Activated naive CD8-positive, alpha-beta T cell treated with anti-CD3 and anti-CD28 coated beads, Interleukin-2, amount 50 U/mL, for 16 hours (primary cell): ENCODE data around the gene MED8.
A peak's percentile ranks its signal among the peaks of the same experiment; 100 is the strongest.

Source experiments
- DNase-seq: peaks from one replicate; pipeline ENCODE4 v3.0.0-alpha.2; 2020; ENCODE audit warnings: low read depth, low spot score

Gene MED8, protein sequence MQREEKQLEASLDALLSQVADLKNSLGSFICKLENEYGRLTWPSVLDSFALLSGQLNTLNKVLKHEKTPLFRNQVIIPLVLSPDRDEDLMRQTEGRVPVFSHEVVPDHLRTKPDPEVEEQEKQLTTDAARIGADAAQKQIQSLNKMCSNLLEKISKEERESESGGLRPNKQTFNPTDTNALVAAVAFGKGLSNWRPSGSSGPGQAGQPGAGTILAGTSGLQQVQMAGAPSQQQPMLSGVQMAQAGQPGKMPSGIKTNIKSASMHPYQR

DNA sequence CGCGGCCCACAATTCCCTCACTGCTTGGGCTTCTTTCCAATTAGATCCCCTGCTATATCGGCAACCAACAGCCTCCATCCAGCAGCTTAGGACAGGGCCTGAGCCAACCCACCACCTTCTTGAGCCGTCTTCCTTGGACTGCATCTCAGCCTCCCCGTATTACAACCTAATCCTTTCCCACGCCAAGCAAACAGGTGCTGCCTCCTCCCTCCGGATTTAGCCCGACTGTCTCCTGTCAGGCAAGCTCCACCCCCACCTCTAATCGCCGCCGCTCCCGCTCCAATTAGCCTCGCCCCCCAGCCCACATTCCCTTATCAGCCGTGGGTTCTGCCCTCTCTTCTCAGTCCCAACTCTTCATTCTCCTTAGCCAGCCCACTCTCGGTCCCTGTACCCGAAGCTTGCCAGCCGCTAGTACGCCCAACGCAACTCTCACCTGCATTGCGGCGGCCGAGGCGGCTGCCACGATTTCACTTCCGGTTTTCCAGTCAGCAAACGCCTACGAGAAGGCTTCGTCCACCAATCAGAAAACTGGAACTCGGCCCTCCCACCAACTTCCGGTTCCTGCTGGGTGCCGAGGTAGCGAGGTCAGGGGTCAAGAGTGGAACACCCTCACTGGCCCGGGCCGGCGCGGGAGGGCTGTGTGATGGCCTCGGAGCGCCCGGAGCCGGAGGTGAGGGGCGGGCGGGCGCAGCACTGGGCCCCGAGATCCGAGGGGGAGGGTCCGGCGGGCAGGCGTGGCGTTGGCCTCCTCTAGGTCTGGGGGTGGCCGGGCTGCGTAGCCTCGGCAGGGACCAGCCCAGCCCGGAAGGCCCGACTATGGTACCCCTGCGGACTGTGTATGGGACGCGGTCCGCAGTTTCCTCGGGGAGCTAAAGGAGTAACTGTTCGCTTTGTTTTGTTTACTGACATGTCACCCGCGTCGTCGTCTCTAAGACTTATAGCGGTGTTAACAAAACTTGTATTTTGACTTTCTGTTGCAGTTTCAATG is at the start of gene MED8, which contains the start of gene SZT2:
MED8 (minus strand) TSS at position 475 of the 988 bp plus-strand sequence; CDS start at position 439, 36 bp downstream.
SZT2 (plus strand) TSS at position 574 of the 988 bp plus-strand sequence; CDS start at position 644, 70 bp downstream.
- peak; percentile 84 for DNase-seq

DNA sequence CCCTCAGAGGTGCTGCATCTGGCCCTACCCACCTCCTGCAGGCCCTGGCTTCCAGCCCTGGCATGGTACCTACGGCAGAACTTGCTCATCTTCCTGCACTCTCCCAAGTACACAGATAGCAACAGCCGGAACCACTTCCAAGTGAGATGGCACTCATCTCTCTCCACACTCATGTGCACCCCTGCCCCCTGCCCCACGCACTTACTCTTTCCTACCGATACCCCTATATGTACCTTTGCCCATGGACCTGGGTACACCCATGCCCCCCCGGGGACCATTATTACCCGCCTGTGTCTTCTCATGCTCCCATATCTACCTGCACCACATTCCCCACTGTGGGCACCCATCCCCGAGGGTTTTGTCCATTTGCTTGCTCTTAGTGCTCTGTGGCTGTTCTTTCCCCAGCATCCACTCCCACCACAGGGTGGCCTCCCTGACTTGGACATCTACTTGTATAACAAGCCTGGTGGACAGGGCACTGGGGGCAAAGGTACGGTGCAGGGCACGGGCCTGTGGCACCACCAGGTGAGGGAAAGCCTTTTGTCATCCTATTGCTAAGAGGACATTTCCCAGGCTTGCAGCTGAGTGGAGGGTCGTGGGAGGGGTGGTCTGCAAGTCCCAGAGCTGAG is 49.5 kb upstream of the MED8 start:
- no peak for DNase-seq

DNA sequence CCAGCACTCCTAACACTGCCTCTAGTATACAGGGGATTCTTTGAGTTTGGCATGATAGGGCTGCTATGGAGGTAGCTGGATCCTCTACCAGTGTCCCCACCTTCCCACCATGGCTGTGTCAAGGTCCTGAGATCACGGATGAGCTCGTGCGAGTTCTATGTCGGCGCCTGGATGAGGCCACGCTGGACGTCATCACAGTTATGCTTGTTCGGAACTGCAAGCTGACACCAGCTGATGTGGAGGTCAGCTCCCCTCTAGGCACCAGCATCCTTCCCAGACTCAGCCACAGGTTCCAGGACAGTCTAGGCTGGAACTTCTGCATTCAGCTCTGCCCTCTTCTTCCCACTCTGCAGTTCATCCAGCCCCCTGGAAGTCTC is 49.0 kb upstream of the MED8 start:
- DNase-seq, result no peak

DNA sequence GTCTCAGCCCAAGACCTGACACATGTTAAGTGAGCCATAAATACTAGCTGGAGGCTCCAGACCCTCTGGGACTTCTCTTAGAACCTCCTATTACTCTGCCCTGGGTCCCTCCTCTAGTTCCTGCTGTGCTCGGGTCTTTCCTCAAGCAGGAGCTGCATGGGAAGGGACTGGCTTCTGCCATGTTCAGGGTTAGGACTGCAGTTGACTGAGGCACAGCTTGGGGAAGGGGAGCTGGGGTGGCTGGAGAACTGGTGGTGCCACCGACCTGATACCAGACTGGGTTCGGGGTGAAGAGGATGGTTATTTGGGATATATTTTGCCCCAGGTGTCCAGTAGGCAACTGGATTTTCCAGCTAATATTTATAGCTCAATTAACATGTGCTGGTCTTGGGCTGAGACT is 48.4 kb upstream of the MED8 start:
- DNase-seq, result no peak

DNA sequence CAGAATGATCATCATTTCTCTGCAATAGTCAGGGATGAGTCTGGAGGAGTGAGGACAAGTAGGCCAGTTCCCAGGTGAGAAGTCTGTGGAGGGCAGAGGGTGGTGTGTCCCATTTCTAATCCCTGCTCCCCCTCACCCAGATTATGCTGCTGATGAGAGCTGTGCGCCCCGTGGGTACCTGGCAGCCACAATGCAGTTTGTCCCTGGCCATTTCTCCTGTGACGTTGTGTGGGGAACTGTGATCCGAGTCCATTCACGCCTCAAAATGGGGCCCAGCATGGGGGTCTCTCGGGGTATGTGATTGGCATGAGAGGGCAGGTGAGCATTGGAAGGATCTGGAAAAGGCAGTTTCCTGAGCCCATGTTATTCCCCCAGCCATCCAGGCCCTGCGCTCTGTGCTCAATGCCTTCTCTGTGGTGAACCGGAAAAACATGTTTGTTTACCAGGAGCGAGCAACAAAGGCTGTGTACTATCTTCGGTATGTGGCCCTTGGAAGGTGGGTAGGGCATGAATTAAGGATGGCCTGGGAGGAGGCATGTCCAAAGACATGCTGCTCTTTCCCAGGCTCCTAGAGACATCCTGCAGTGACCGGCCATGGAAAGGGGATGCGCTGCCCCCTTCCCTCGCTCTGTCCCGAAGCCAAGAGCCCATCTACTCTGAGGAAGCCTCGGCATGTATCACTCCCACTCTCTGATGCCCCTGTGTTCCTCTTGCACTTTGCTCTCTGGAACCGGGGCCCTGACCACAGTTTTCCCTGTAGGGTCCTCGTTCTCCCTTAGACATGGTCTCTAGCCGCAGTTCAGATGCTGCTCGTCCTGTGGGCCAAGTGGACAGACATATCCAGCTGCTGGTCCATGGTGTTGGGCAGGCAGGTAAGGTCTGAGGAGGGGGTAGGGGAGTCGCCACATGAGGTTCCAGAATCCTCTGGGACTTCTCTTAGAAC is 47.7 kb upstream of the MED8 start:
- DNase-seq, result no peak

DNA sequence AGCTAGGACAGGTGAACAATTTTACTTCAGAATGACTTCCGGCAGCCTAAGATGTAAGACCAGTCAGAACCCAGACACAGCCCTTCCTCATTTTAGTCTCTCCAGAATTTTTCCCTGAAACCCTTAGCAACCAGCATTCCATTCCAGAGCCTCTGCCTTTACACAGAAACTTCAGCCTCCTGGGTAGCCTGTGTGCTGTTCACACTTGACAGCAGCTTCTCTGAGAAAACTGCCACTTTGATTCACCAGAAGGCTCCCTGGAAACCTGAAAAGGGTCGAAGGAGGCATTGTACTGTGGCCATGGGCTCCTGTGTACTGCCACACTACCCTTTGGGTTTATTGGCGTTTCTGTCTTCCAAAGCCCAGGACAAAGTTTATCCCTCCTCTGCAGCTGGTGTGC is 46.8 kb upstream of the MED8 start:
- DNase-seq, result no peak

DNA sequence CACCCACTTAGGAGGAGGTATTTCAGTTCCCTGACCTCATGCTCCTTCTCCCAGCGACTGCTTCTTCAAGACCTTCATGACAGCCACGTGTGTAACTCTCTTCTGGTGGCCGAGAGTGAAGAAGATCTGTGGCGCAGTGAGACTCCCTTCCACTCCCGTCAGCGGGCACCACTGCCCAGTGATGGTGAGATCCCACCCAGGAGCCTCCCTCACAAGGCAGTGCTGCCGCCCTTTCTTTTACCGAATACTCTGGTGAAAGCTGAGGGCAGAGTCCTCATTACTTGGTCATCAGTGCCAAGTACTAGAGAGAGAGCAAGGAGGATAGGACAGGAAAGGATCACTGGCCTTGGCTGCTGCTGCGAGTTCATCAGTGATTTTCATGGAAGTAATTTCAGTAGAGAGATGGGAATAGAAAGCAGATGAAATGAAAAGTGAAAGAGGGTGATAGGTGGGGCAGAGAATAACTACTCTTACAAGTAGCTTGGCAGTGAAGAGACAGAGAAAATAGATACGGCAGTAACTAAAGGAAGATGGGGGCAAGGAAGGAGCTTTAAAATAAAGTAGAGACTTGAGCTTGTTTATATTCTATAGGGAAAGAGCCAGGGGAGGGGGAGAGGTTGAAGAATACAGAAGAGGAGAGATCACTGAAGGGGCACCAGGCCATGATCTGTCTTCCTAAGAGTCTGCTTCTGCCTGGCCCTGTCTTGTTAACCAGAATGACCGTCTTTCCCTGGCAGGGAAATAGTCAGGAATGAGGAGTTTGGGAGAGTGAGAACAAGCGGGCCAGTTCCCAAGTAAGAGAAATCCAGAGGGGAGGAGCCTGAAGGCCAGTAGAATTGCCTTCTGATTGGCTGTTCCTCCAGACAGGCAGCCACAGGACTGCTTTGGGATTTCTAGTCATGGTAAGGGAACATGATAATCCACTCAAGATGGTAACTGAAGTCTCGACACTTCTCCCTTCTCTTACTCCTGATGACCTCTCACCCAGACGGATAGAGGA is 45.8 kb upstream of the MED8 start:
- DNase-seq, result no peak

DNA sequence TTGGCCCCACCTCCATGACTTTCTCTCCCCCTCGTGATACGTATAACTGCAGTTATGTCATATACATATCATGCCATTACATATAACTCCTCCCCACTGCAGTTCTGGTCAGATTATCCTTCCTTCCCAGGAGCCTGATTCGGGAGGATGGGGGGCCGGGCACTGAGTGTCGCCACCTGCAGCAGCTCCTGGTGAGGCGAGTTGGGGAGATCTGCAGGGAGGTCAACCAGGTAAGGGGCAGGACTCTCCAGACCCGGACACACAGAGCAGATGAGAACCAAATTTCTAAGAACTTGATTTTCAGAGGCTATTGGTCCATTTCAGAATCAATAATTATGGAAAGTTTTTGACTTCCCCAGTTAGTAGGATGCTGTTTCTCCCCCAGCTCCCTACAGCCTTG is 44.7 kb upstream of the MED8 start:
- no peak for DNase-seq

DNA sequence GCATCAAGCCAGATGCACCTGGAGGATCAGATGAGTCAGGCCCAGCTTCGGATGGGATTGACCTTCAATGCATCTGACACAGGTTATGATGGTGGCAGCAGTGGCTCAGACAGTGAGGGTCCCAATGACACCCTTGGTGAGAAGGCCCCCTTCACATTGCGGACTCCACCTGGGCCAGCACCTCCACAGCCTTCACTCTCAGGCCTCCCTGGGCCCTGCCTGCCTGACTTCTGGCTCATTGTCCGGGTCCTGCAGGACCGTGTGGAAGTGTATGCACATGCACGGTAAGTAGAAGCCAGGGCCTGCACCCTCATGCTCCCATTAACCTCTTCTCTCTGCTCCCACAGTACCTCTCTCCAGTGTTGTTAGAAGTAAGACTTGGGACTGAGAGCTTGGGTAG is 43.3 kb upstream of the MED8 start:
- DNase-seq, result no peak

DNA sequence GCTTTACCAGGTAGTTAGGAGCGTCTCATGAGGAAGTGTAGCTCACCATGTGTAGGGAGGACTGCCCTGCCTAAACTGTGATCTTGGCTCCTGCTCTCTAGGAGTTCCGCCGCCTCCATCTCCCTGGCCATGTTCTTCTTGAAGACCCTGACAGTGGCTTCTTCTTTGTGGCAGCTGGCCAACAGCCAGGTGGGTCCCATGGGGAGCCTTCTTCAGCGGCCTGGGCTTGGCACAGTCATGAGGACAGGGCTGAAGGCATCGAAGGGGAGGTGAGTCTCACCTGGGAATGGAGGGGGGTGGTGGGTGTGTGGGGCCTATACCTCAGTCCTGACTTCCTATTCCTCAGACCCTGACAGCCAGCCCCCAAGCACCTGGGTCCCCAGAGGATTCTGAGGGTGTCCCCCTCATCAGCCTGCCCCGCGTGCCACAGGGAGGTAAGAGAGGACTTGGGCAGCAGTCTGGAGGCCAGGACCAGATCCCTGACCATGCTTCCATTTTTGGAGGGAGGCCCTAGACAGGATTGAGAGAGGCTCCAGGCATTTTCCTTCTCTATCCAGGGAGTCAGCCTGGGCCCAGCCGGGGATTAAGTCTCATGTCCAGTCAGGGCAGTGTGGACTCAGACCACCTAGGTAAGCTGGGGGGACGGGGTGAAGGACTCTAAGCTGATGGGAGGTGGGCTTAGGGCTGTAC is 42.7 kb upstream of the MED8 start:
- DNase-seq, result no peak

DNA sequence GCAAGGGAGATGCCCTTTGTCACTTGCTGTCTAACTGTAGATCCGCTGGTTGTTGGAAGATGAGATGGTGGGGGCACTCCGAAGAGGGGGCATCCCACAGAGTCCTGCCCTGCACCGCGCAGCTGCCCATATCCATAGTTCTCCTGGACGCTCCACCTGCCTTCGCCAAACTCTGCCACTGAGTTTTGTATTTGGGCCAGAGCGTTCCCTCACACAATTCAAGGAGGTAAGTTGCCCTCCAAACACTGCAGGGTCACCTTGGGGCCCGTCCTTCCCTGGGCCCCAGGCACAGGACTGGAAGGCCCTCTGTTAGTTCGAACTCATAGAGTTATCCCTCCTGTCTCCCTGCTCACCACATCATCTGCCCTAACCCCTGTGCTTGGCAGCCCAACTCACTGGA is 42.1 kb upstream of the MED8 start:
- no peak for DNase-seq

DNA sequence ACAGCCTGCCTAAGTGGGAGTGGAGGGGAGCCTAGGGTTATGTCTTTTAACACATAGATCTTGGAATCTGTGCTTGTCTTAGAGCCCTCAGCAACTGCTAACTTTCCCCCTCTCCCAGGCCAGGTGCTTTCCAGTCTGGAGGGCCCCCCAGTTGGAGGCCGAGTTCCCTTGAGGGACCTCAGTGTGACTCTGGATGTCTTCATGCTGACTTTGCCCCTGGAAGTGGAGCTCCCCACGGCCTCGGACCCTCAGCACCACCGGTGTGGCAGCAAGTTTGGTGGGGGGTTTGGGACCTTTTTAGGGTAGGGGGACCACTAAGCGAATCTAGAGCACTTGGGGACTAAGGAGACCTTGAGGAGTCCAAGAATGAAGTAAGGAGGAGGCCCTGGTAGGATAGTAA is 41.2 kb upstream of the MED8 start:
- no peak for DNase-seq

DNA sequence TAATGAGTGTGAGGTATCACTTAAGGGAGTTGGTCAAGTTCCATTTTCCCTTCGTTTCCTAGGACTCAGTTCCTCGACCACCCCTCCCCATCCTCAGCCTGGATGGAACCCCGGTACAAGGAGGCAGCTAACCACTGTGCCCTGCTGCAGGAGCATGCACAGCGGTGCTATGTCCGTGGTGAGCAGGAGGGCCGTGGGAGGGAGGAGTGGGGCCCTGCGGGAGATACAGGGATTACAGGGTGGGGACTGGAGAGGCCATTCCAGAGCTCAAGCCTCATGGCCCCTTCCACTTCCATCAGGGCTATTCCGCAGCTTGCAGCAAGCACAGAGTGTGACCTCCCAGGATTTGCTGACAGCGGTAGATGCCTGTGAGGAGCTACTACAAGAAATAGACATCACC is 38.3 kb upstream of the MED8 start:
- DNase-seq, result no peak

DNA sequence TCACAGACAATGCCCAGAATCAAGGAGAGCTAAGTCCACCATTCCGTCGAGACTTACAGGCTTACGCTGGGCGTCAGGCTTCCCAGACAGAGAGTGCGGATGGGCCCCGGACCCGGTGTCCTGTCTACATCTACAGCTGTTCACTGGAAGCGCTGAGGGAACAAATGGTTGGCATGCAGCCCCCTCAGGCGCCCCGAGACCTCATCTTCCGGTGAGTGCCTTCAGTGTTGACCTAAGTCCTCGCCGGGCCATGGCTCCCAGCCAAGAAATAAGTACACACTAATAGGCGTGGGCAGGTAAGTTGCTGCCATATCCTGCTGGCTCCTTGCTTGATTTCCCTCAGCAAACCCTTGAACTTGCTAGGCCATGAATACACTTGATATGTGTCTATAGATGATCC is 37.9 kb upstream of the MED8 start:
- DNase-seq, result no peak

DNA sequence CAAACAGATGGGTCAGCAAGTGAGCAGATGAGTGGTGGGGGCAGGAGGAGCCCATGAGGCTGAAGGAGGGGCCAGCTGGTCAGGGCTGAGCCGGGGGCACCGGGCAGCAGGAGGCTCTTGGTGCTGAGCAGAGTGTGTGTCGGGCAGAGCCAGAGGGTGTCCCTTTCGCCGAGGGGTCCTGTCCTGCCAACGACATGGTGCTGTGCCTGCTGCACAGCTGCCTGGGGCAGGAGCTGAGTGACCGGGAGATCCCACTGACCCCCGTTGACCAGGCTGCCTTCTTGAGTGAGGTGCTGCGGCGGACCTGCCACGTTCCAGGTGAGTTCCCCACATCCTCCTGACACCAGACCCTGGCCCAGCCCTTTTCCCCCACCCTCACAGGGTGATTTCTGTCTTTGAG is 36.6 kb upstream of the MED8 start:
- DNase-seq, result no peak

DNA sequence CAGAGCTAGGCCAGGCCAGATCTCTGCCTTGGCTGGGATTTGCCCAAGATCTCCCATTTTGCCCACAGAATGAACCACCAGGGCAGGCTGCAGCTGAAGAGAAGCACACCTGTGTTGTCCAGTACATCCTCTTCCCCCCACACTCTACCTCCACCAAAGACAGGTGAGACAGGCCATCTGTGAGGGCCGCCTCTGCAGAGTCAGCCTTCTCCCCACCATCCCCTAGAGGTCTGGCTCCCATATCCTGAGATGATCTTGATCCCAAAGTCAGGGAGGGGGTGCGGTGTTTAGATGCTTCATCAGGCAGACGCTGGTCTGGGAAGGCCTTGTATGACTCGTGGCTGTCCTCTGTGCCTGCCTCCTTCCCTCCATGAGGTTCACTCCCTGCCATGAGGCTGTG is 35.4 kb upstream of the MED8 start:
- no peak for DNase-seq

DNA sequence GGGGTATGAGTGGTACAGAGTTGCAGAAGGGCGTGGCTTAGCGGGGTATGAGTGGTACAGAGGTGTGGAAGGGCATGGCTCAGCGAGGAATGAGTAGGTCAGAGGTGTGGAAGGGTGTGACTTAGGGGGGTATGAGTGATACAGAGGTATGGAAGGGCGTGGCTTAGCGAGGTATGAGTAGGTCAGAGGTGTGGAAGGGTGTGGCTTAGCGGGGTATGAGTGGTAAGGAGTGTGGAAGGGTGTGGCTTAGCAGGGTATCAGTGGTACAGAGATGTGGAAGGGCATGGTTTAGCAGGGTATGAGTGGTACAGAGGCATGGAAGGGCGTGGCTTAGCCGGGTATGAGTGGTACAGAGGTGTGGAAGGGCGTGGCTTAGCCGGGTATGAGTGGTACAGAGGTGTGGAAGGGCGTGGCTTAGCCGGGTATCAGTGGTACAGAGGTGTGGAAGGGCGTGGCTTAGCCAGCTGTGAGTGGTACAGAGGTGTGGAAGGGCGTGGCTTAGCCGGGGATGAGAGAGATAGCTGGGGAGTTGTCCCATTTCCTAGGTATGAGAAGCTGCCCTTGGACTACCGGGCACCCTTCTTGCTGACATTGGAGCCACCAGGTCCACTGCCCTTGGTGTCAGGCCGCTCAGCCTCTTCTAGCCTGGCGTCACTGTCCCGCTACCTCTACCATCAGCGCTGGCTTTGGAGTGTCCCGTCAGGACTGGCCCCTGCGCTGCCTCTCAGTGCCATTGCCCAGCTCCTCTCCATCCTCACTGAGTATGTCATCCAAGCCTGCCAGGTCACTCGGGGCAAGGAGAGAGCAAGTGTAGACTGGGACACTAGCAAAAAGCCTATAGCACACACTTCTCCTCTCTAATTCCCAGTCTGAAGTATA is 34.3 kb upstream of the MED8 start:
- DNase-seq, result no peak

DNA sequence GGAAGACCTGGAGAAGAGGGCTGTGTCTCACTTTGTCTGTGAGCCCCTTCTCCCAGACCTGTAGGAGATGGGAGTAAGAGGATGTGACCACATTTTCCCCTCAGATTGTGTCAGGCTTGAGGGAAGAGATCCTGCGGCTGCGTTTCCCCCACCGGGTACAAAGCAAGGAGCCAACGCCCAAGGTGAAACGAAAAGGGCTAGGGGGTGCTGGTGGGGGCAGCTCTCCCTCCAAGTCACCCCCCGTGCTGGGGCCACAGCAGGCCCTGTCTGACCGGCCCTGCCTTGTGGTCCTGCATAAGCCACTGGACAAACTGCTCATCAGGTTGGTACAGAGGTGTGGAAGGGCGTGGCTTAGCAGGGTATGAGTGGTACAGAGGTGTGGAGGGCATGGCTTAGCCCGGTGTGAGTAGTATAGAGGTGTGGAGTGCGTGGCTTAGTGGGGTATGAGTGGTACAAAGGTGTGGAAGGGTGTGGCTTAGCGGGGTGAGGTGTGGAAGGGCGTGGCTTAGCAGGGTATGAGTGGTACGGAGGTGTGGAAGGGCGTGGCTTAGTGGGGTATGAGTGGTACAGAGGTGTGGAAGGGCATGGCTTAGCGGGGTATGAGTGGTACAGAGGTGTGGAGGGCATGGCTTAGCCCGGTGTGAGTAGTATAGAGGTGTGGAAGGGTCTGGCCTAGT is 33.5 kb upstream of the MED8 start:
- no peak for DNase-seq
